MCF 10A (cell line): ENCODE results near the gene YEATS4. TPM values are rescaled to one million over a fixed set of nuclear protein-coding genes. Genes with fewer than 3 reads are reported as not detected.

Experiments
- BruUV-seq: library from RNA; stranded (reverse); fragments of 400-500 nt; replicated peaks from 2 replicates; lab custom pipeline; 2021; lab: Mats Ljungman, UMichigan
- CTCF ChIA-PET: fragments of 300-600 bp; sonication (Branson Sonifier 250); formaldehyde crosslinking; extraction: SDS; loops from one replicate; lab custom pipeline; 2021; ENCODE audit warnings: antibody characterized with exemption, inconsistent platforms; lab: Yijun Ruan, JAX
- POLR2A ChIA-PET: fragments of 300-600, 350-650 bp; sonication (Branson Sonifier 250); formaldehyde crosslinking; extraction: SDS; loops from one replicate; lab custom pipeline; 2020; ENCODE audit warnings: antibody characterized with exemption, inconsistent platforms; lab: Yijun Ruan, JAX
- DNase-seq: peaks from one replicate; pipeline ENCODE4 v3.0.0-alpha.2; 2018; ENCODE audit not compliant: unreplicated experiment
- H3K27ac Mint-ChIP-seq: one replicate; pipeline ENCODE4 v1.8.0; 2022; ENCODE audit warnings: mild to moderate bottlenecking, low read depth, mixed read lengths; ENCODE audit not compliant: unreplicated experiment
- H3K27me3 Mint-ChIP-seq: one replicate; pipeline ENCODE4 v1.8.0; 2022; ENCODE audit warnings: mixed read lengths; ENCODE audit not compliant: insufficient read depth, unreplicated experiment
- H3K36me3 Mint-ChIP-seq: one replicate; pipeline ENCODE4 v1.8.0; 2022; ENCODE audit warnings: mild to moderate bottlenecking, moderate library complexity, mixed read lengths; ENCODE audit not compliant: insufficient read depth, unreplicated experiment
- H3K4me1 Mint-ChIP-seq: one replicate; pipeline ENCODE4 v1.8.0; 2022; ENCODE audit warnings: mixed read lengths; ENCODE audit not compliant: insufficient read depth, unreplicated experiment
- H3K4me3 Mint-ChIP-seq: one replicate; pipeline ENCODE4 v1.8.0; 2022; ENCODE audit warnings: mild to moderate bottlenecking, moderate library complexity, mixed read lengths; ENCODE audit not compliant: unreplicated experiment
- H3K9me3 Mint-ChIP-seq: one replicate; pipeline ENCODE4 v1.8.0; 2022; ENCODE audit warnings: mixed read lengths; ENCODE audit not compliant: unreplicated experiment
- CTCF ChIP-seq: fragments of 200-600 bp; IDR thresholded peaks from one replicate; pipeline ENCODE4 v1.8.0; 2022; ENCODE audit warnings: antibody characterized with exemption, mild to moderate bottlenecking; ENCODE audit not compliant: unreplicated experiment
- intact Hi-C: fragments of 100-400 bp; cut with micrococcal nuclease; formaldehyde crosslinking; loops from 2 replicates; pipeline ENCODE4 v1.14.1; 2022
- total RNA-seq: library from RNA; stranded (reverse); gene quantifications from 2 replicates; pipeline ENCODE4 v1.2.3, GENCODE V29; 2022

Gene YEATS4
- total RNA-seq, 1 experiment from 2014 or later, result 30.9 TPM

- Mint-ChIP-seq H3K27ac (no peak overlapping the region), H3K9me3 (no peaks in the 10 kb centered on the region), H3K4me3 (no peak overlapping the region), H3K36me3 (no peaks in the 10 kb centered on the region), H3K27me3 (no peaks in the 10 kb centered on the region), H3K4me1 (no peaks in the 10 kb centered on the region)
- TF ChIP-seq CTCF, result no peak
- DNase-seq, result no peak
- BruUV-seq, result no TSS peak
- CTCF ChIA-PET, result interaction anchor here (1.8 kb wide), 1 partner anchor 149 kb away, joined by 10 read pairs; no protein-coding TSS in a partner anchor
- POLR2A ChIA-PET, result no interaction called here
- intact Hi-C loops, result no loop called here
Observed at GRCh38 chr12:69421548-69421947, 62.0 kb downstream of the YEATS4 start.

GRCh38 chr12:69423037-69423905, 63.7 kb downstream of the YEATS4 start:
- no peak for DNase-seq
- intact Hi-C loops, result no loop called here
- no TSS peak for BruUV-seq
- no peaks in the 10 kb centered on the region for H3K4me1 Mint-ChIP-seq
- CTCF ChIA-PET, result no interaction called here
- TF ChIP-seq CTCF, result no peak
- no peak overlapping the region for H3K27ac Mint-ChIP-seq
- POLR2A ChIA-PET, result no interaction called here
- H3K9me3 Mint-ChIP-seq, result no peaks in the 10 kb centered on the region
- H3K4me3 Mint-ChIP-seq, result no peak overlapping the region
- no peaks in the 10 kb centered on the region for H3K36me3 Mint-ChIP-seq
- no peaks in the 10 kb centered on the region for H3K27me3 Mint-ChIP-seq

- BruUV-seq, result no TSS peak
- intact Hi-C loops, result no loop called here
- ChIA-PET CTCF (no interaction called here), POLR2A (no interaction called here)
- Mint-ChIP-seq H3K27ac (no peak overlapping the region), H3K27me3 (no peaks in the 10 kb centered on the region), H3K4me3 (no peak overlapping the region), H3K9me3 (no peaks in the 10 kb centered on the region), H3K36me3 (no peaks in the 10 kb centered on the region), H3K4me1 (no peaks in the 10 kb centered on the region)
- TF ChIP-seq CTCF, result no peak
- DNase-seq, result no peak
Observed at GRCh38 chr12:69425417-69425816, 65.9 kb downstream of the YEATS4 start.

GRCh38 chr12:69428351-69429073, 69.0 kb downstream of the YEATS4 start:
- Mint-ChIP-seq H3K4me1 (no peaks in the 10 kb centered on the region), H3K9me3 (no peaks in the 10 kb centered on the region), H3K4me3 (no peak overlapping the region), H3K27me3 (no peaks in the 10 kb centered on the region), H3K36me3 (no peaks in the 10 kb centered on the region), H3K27ac (no peak overlapping the region)
- CTCF ChIA-PET, result no interaction called here
- DNase-seq, result no peak
- intact Hi-C loops, result no loop called here
- no peak for TF ChIP-seq CTCF
- POLR2A ChIA-PET, result interaction anchor here (1.2 kb wide), 1 partner anchor 141 kb away, joined by 4 read pairs; no protein-coding TSS in a partner anchor
- BruUV-seq, result no TSS peak
